Upper lobe of right lung (tissue), 1 donor: ENCODE results near the gene TAAR9. TPM values are rescaled to one million over a fixed set of nuclear protein-coding genes. Genes with fewer than 3 reads are reported as not detected.
"Not testable (repeated sequence)": the region's sequence is repeated elsewhere in the genome, so short reads cannot be mapped to it uniquely, and the experiment has no call there.

Experiments
- ATAC-seq: fragments of 200-7000 bp; cut with Tn5 transposase; one replicate; pipeline ENCODE4 v1.9.1; 2020; ENCODE audit warnings: mild to moderate bottlenecking, moderate library complexity
- DNase-seq: peaks from one replicate; pipeline ENCODE4 v3.0.0-alpha.2; 2020
- H3K27ac ChIP-seq: fragments of 200-600 bp; one replicate; pipeline ENCODE4 v1.8.0; 2022
- H3K27me3 ChIP-seq: fragments of 200-600 bp; one replicate; pipeline ENCODE4 v1.8.0; 2022; ENCODE audit warnings: mild to moderate bottlenecking
- H3K36me3 ChIP-seq: fragments of 200-600 bp; one replicate; pipeline ENCODE4 v1.8.0; 2022
- H3K4me1 ChIP-seq: fragments of 200-600 bp; one replicate; pipeline ENCODE4 v1.8.0; 2022
- H3K4me3 ChIP-seq: fragments of 200-600 bp; one replicate; pipeline ENCODE4 v1.8.0; 2022; ENCODE audit warnings: mild to moderate bottlenecking
- H3K9me3 ChIP-seq: fragments of 200-600 bp; one replicate; pipeline ENCODE4 v1.8.0; 2022
- CTCF ChIP-seq: fragments of 200-600 bp; IDR thresholded peaks from one replicate; pipeline ENCODE4 v1.8.0; 2022; ENCODE audit warnings: antibody characterized with exemption
- intact Hi-C: fragments of 100-400 bp; cut with DNase I; formaldehyde crosslinking; loops from one replicate; pipeline ENCODE4 v1.11.0; 2022
- total RNA-seq: library from RNA; stranded (reverse); fragmentation: NEBNext Ultra II Directional; extraction: Animal tissue kit (Norgen Biotek cat#: 25700); gene quantifications from one replicate; pipeline ENCODE4 v1.2.1, GENCODE V29; 2021
- donor health status: DM: no; HTN: yes; CAD: no; lungs with severe emphysema.

The TAAR9 gene
- total RNA-seq, 1 donor from 2014 or later, result not detected

GRCh38 chr6:132530293-132530974, 7.6 kb upstream of the TAAR9 start:
- DNase-seq, result no peak
- H3K4me1 ChIP-seq, result no peaks in the 10 kb centered on the region
- H3K36me3 ChIP-seq, result no peaks in the 10 kb centered on the region
- ATAC-seq, result peak; percentile 84
- H3K27ac ChIP-seq, result no peak overlapping the region
- no peak overlapping the region for H3K4me3 ChIP-seq
- TF ChIP-seq CTCF, result peak; percentile 87
- intact Hi-C loops, result no loop called here
- H3K27me3 ChIP-seq, result peaks cover 11% of the 10 kb centered on the region
- H3K9me3 ChIP-seq, result no peaks in the 10 kb centered on the region

- H3K4me3 ChIP-seq, ATAC-seq, H3K36me3 ChIP-seq, DNase-seq, H3K27ac ChIP-seq, H3K9me3 ChIP-seq, intact Hi-C loops, H3K4me1 ChIP-seq: not testable (repeated sequence)
- peaks cover 14% of the 10 kb centered on the region for H3K27me3 ChIP-seq
Observed at GRCh38 chr6:132534546-132534945, 3.5 kb upstream of the TAAR9 start.

GRCh38 chr6:132537145-132537544, 932 bp upstream of the TAAR9 start:
- Histone ChIP-seq H3K4me3 (no peak overlapping the region), H3K9me3 (no peaks in the 10 kb centered on the region), H3K27me3 (peaks cover 8% of the 10 kb centered on the region), H3K36me3 (no peaks in the 10 kb centered on the region), H3K27ac (no peak overlapping the region), H3K4me1 (no peaks in the 10 kb centered on the region)
- no peak for DNase-seq
- TF ChIP-seq CTCF, result no peak
- intact Hi-C loops, result no loop called here
- ATAC-seq, result no peak

- Histone ChIP-seq H3K27ac (no peak overlapping the region), H3K27me3 (peaks cover 3% of the 10 kb centered on the region), H3K4me1 (no peaks in the 10 kb centered on the region), H3K36me3 (no peaks in the 10 kb centered on the region), H3K4me3 (no peak overlapping the region), H3K9me3 (no peaks in the 10 kb centered on the region)
- DNase-seq, result no peak
- ATAC-seq, result no peak
- TF ChIP-seq CTCF, result no peak
- intact Hi-C loops, result no loop called here
Observed at GRCh38 chr6:132544826-132545225, 6.7 kb downstream of the TAAR9 start.

- ATAC-seq (no peak), DNase-seq (no peak)
- intact Hi-C loops, result no loop called here
- no peak for TF ChIP-seq CTCF
- Histone ChIP-seq H3K4me1 (no peaks in the 10 kb centered on the region), H3K9me3 (no peaks in the 10 kb centered on the region), H3K27me3 (peaks cover 8% of the 10 kb centered on the region), H3K27ac (no peak overlapping the region), H3K36me3 (no peaks in the 10 kb centered on the region), H3K4me3 (no peak overlapping the region)
Observed at GRCh38 chr6:132548746-132549463, 10.8 kb downstream of the TAAR9 start.

GRCh38 chr6:132551214-132551613, 13.1 kb downstream of the TAAR9 start:
- Histone ChIP-seq H3K27me3 (peaks cover 8% of the 10 kb centered on the region), H3K27ac (no peak overlapping the region), H3K36me3 (no peaks in the 10 kb centered on the region), H3K4me3 (no peak overlapping the region), H3K4me1 (no peaks in the 10 kb centered on the region), H3K9me3 (no peaks in the 10 kb centered on the region)
- no peak for ATAC-seq
- no peak for DNase-seq
- intact Hi-C loops, result no loop called here
- TF ChIP-seq CTCF, result no peak
